Neural progenitor cell (in vitro differentiated cells): ENCODE data around the gene TRIM63. TPM values are rescaled to one million over a fixed set of nuclear protein-coding genes. Genes with fewer than 3 reads are reported as not detected.

Source experiments
- DNase-seq: peaks from one replicate; pipeline ENCODE4 v3.0.0-alpha.2; 2016; ENCODE audit warnings: low spot score
- H2AFZ ChIP-seq: fragments of 200-600 bp; sonication (generic); replicated peaks from 2 replicates; pipeline ENCODE4 v1.6.1; 2016; ENCODE audit warnings: antibody characterized with exemption
- H3F3A ChIP-seq: fragments of 200-600 bp; sonication (generic); 2 replicates; pipeline ENCODE4 v1.6.1; 2016; ENCODE audit warnings: antibody characterized with exemption, low read depth
- H3K27ac ChIP-seq: fragments of 200-600 bp; sonication (generic); 2 replicates; pipeline ENCODE4 v1.5.1; 2016; ENCODE audit warnings: mild to moderate bottlenecking
- H3K27me3 ChIP-seq: fragments of 200-600 bp; sonication (generic); 2 replicates; pipeline ENCODE4 v1.6.1; 2016; ENCODE audit warnings: mild to moderate bottlenecking, moderate library complexity
- H3K36me3 ChIP-seq: fragments of 200-600 bp; sonication (generic); 2 replicates; pipeline ENCODE4 v1.5.1; 2016
- H3K4me1 ChIP-seq: fragments of 200-600 bp; sonication (generic); 2 replicates; pipeline ENCODE4 v1.6.1; 2016; ENCODE audit warnings: mixed run types
- H3K4me2 ChIP-seq: fragments of 200-600 bp; sonication (generic); 2 replicates; pipeline ENCODE4 v1.6.1; 2016
- H3K4me3 ChIP-seq: fragments of 200-600 bp; sonication (generic); 2 replicates; pipeline ENCODE4 v1.5.1; 2016
- H3K79me2 ChIP-seq: fragments of 200-600 bp; sonication (generic); 2 replicates; pipeline ENCODE4 v1.6.1; 2016; ENCODE audit warnings: low read depth
- H3K9ac ChIP-seq: fragments of 200-600 bp; sonication (generic); 2 replicates; pipeline ENCODE4 v1.6.1; 2016
- H3K9me3 ChIP-seq: fragments of 200-600 bp; sonication (generic); 2 replicates; pipeline ENCODE4 v1.5.1; 2016; ENCODE audit warnings: low read depth
- H4K20me1 ChIP-seq: fragments of 200-600 bp; sonication (generic); 2 replicates; pipeline ENCODE4 v1.6.1; 2016; ENCODE audit warnings: low read depth
- H3K27ac Mint-ChIP-seq: 3 replicates; pipeline ENCODE4 v1.8.0; 2021; ENCODE audit warnings: mixed read lengths
- H3K27me3 Mint-ChIP-seq: 2 replicates; pipeline ENCODE4 v1.8.0; 2022; ENCODE audit warnings: low read depth, mild to moderate bottlenecking, inconsistent platforms, moderate library complexity, mixed read lengths; ENCODE audit not compliant: insufficient read depth
- H3K36me3 Mint-ChIP-seq: 3 replicates; pipeline ENCODE4 v1.8.0; 2021; ENCODE audit warnings: mixed read lengths
- H3K4me1 Mint-ChIP-seq: 3 replicates; pipeline ENCODE4 v1.8.0; 2021; ENCODE audit warnings: mixed read lengths
- H3K4me3 Mint-ChIP-seq: 3 replicates; pipeline ENCODE4 v1.8.0; 2021; ENCODE audit warnings: mild to moderate bottlenecking, moderate library complexity, mixed read lengths
- H3K9me3 Mint-ChIP-seq: 3 replicates; pipeline ENCODE4 v1.8.0; 2020; ENCODE audit warnings: mixed read lengths
- CTCF ChIP-seq: fragments of 200-600 bp; sonication (generic); IDR thresholded peaks from 2 replicates; pipeline ENCODE4 v1.5.1; 2017; ENCODE audit warnings: antibody characterized with exemption, mild to moderate bottlenecking
- EZH2 ChIP-seq: fragments of 200-600 bp; sonication (generic); IDR thresholded peaks from 2 replicates; pipeline ENCODE4 v1.6.1; 2017; ENCODE audit warnings: antibody characterized with exemption, mild to moderate bottlenecking, moderate library complexity
- EZH2phosphoT487 ChIP-seq: fragments of 200-600 bp; sonication (generic); IDR thresholded peaks from 2 replicates; pipeline ENCODE4 v1.6.1; 2017; ENCODE audit warnings: antibody characterized with exemption
- total RNA-seq: library from RNA; depleted of rRNA; stranded (reverse); fragments of >200 nt; gene quantifications from 2 replicates; pipeline ENCODE4 v1.2.3, GENCODE V29; 2015; ENCODE audit warnings: low replicate concordance

TRIM63 gene
- total RNA-seq, 1 donor from 2014 or later, result not detected

- H3K4me3 Mint-ChIP-seq, result no peak overlapping the region
- Histone ChIP-seq H3K9me3 (no peaks in the 10 kb centered on the region), H3K9ac (no peak overlapping the region), H3F3A (peaks cover 16% of the 10 kb centered on the region), H3K79me2 (no peaks in the 10 kb centered on the region), H3K27ac (no peak overlapping the region), H3K4me1 (peaks cover 20% of the 10 kb centered on the region), H3K4me2 (no peak overlapping the region), H3K27me3 (no peaks in the 10 kb centered on the region), H3K36me3 (no peaks in the 10 kb centered on the region), H4K20me1 (no peaks in the 10 kb centered on the region), H2AFZ (no peak overlapping the region), H3K4me3 (no peak overlapping the region)
- TF ChIP-seq EZH2 (no peak), EZH2phosphoT487 (no peak), CTCF (no peak)
- H3K36me3 Mint-ChIP-seq, result no peaks in the 10 kb centered on the region
- peaks cover 2% of the 10 kb centered on the region for H3K27me3 Mint-ChIP-seq
- H3K27ac Mint-ChIP-seq, result no peak overlapping the region
- DNase-seq, result no peak
- H3K9me3 Mint-ChIP-seq, result no peaks in the 10 kb centered on the region
- H3K4me1 Mint-ChIP-seq, result peaks cover 14% of the 10 kb centered on the region
These were observed 31.2 kb upstream of the TRIM63 start for GRCh38 chr1:26098602-26099001.

- Histone ChIP-seq H3K9ac (no peak overlapping the region), H3K9me3 (no peaks in the 10 kb centered on the region), H3K4me2 (no peak overlapping the region), H2AFZ (no peak overlapping the region), H3K36me3 (no peaks in the 10 kb centered on the region), H3F3A (peaks cover 16% of the 10 kb centered on the region), H3K4me3 (no peak overlapping the region), H3K4me1 (peaks cover 26% of the 10 kb centered on the region), H3K79me2 (no peaks in the 10 kb centered on the region), H4K20me1 (no peaks in the 10 kb centered on the region), H3K27me3 (no peaks in the 10 kb centered on the region), H3K27ac (no peak overlapping the region)
- Mint-ChIP-seq H3K9me3 (no peaks in the 10 kb centered on the region), H3K4me3 (no peak overlapping the region), H3K4me1 (peaks cover 20% of the 10 kb centered on the region), H3K27me3 (peaks cover 4% of the 10 kb centered on the region), H3K27ac (no peak overlapping the region), H3K36me3 (no peaks in the 10 kb centered on the region)
- no peak for TF ChIP-seq CTCF
- no peak for TF ChIP-seq EZH2phosphoT487
- TF ChIP-seq EZH2, result no peak
- DNase-seq, result no peak
These were observed 30.3 kb upstream of the TRIM63 start for GRCh38 chr1:26097696-26098095.

GRCh38 chr1:26096471-26096870 is 29.0 kb upstream of the TRIM63 start:
- Histone ChIP-seq H4K20me1 (no peaks in the 10 kb centered on the region), H3K27ac (no peak overlapping the region), H3K4me1 (peaks cover 37% of the 10 kb centered on the region), H2AFZ (no peak overlapping the region), H3K27me3 (no peaks in the 10 kb centered on the region), H3F3A (peaks cover 18% of the 10 kb centered on the region), H3K4me3 (no peak overlapping the region), H3K36me3 (no peaks in the 10 kb centered on the region), H3K9me3 (no peaks in the 10 kb centered on the region), H3K79me2 (no peaks in the 10 kb centered on the region), H3K4me2 (no peak overlapping the region), H3K9ac (no peak overlapping the region)
- TF ChIP-seq EZH2phosphoT487 (no peak), EZH2 (no peak), CTCF (no peak)
- no peaks in the 10 kb centered on the region for H3K36me3 Mint-ChIP-seq
- H3K9me3 Mint-ChIP-seq, result no peaks in the 10 kb centered on the region
- no peak overlapping the region for H3K4me3 Mint-ChIP-seq
- H3K4me1 Mint-ChIP-seq, result peaks cover 25% of the 10 kb centered on the region
- DNase-seq, result no peak
- no peak overlapping the region for H3K27ac Mint-ChIP-seq
- H3K27me3 Mint-ChIP-seq, result peaks cover 6% of the 10 kb centered on the region
